Progenitor cell of endocrine pancreas (in vitro differentiated cells): Measurements from ENCODE around the gene ADH6. TPM values are rescaled to one million over a fixed set of nuclear protein-coding genes. Genes with fewer than 3 reads are reported as not detected.
"Not testable (repeated sequence)": the region's sequence is repeated elsewhere in the genome, so short reads cannot be mapped to it uniquely, and the experiment has no call there.

Experiments used
- DNase-seq: peaks from one replicate; pipeline ENCODE4 v3.0.0; 2021; ENCODE audit warnings: low spot score; ENCODE audit not compliant: unreplicated experiment
- H3K27ac Mint-ChIP-seq: 2 replicates; pipeline ENCODE4 v1.8.0; 2021; ENCODE audit warnings: mild to moderate bottlenecking, moderate library complexity, mixed read lengths
- H3K27me3 Mint-ChIP-seq: 2 replicates; pipeline ENCODE4 v1.8.0; 2021; ENCODE audit warnings: mixed read lengths
- H3K36me3 Mint-ChIP-seq: 2 replicates; pipeline ENCODE4 v1.8.0; 2022; ENCODE audit warnings: mixed read lengths; ENCODE audit not compliant: insufficient read depth
- H3K4me1 Mint-ChIP-seq: 2 replicates; pipeline ENCODE4 v1.8.0; 2021; ENCODE audit warnings: low read depth, mixed read lengths
- H3K4me3 Mint-ChIP-seq: 2 replicates; pipeline ENCODE4 v1.8.0; 2021; ENCODE audit warnings: low read depth, mild to moderate bottlenecking, moderate library complexity, mixed read lengths
- H3K9me3 Mint-ChIP-seq: 2 replicates; pipeline ENCODE4 v1.8.0; 2021; ENCODE audit warnings: low read depth, mixed read lengths
- total RNA-seq: library from RNA; stranded (reverse); gene quantifications from 2 replicates; pipeline ENCODE4 v1.2.1, GENCODE V29; 2021
- TF ChIP-seq, protein P1 (sequence below): fragments of 200-600 bp; sonication (generic); IDR thresholded peaks from one replicate; pipeline ENCODE4 v1.5.0; 2021; ENCODE audit warnings: antibody characterized with exemption, mild to moderate bottlenecking; ENCODE audit not compliant: unreplicated experiment

ADH6 gene
- total RNA-seq, 1 donor from 2014 or later, result 1.9 TPM

DNA sequence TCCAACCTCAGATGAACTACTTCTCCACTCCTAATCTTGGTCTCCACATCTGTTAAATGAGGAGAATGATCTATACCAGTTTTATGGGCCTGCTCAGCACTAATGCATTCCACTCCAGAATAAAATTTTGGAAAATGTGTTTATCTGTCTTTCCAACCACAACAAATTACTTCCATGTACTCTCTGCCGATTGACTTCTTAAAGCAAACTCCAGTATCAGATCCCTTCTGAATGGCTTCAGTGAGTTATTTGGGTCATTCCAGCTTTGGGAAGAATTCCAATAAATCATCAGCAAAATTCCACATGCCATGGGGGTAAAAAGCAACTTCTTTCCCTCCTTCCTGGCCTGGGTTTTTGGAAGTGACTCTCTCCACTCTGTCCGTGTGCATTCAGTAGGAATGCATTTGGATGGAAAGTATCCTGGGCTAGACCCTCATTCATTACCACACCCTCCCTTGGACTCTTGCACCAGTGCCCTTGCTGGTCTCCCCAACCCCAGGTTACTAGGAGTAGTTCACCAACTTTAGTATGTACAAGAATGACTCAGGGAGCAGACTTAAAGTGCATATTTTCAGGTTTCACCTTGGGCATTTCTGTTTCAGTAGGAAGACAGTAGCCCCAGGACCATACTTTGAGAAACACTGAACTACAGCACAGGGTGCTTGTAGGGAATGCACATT is 15.4 kb upstream of the ADH6 start:
- TF ChIP-seq, protein P1, sequence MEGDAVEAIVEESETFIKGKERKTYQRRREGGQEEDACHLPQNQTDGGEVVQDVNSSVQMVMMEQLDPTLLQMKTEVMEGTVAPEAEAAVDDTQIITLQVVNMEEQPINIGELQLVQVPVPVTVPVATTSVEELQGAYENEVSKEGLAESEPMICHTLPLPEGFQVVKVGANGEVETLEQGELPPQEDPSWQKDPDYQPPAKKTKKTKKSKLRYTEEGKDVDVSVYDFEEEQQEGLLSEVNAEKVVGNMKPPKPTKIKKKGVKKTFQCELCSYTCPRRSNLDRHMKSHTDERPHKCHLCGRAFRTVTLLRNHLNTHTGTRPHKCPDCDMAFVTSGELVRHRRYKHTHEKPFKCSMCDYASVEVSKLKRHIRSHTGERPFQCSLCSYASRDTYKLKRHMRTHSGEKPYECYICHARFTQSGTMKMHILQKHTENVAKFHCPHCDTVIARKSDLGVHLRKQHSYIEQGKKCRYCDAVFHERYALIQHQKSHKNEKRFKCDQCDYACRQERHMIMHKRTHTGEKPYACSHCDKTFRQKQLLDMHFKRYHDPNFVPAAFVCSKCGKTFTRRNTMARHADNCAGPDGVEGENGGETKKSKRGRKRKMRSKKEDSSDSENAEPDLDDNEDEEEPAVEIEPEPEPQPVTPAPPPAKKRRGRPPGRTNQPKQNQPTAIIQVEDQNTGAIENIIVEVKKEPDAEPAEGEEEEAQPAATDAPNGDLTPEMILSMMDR, result no peak
- Mint-ChIP-seq H3K4me1 (peaks cover 10% of the 10 kb centered on the region), H3K27ac (no peak overlapping the region), H3K4me3 (no peak overlapping the region), H3K36me3 (peaks cover 7% of the 10 kb centered on the region), H3K9me3 (peaks cover 16% of the 10 kb centered on the region), H3K27me3 (no peaks in the 10 kb centered on the region)
- DNase-seq, result no peak

DNA sequence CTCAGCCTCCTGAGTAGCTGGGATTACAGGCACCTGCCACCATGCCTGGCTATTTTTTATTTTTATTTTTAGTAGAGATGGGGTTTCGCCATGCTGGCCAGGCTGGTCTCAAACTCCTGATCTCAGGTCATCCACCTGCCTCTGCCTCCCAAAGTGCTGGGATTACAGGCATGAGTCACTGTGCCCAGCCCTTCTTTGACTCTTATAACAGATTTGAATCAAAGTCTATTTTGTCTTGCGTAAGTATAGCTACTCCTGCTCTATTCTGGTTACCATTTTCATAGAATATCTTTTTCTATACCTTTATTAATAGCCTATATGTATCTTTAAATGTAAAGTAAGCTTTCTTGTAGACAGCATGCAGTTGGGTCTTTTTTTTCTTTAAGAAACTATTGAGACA is 14.4 kb upstream of the ADH6 start:
- DNase-seq, H3K27me3 Mint-ChIP-seq, H3K36me3 Mint-ChIP-seq, H3K27ac Mint-ChIP-seq, H3K4me3 Mint-ChIP-seq: not testable (repeated sequence)
- Mint-ChIP-seq H3K4me1 (peaks cover 10% of the 10 kb centered on the region), H3K9me3 (peaks cover 22% of the 10 kb centered on the region)

DNA sequence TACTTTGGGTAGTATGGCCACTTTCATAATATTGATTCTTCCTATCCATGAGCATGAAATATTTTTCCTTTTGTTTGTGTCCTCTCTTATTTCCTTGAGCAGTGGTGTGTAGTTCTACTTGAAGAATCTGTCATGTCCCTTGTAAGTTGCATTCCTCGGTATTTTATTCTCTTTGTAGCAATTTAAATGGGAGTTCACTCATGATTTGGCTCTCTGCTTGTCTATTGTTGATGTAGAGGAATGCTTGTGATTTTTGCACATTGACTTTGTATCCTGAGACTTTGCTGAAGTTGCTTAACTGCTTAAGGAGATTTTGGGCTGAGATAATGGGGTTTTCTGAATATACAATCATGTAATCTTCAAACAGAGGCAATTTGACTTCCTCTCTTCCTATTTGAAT is 9.7 kb upstream of the ADH6 start:
- not testable (repeated sequence) for H3K36me3 Mint-ChIP-seq, DNase-seq, H3K4me3 Mint-ChIP-seq, H3K27ac Mint-ChIP-seq, H3K27me3 Mint-ChIP-seq, H3K4me1 Mint-ChIP-seq
- H3K9me3 Mint-ChIP-seq, result peaks cover 28% of the 10 kb centered on the region

DNA sequence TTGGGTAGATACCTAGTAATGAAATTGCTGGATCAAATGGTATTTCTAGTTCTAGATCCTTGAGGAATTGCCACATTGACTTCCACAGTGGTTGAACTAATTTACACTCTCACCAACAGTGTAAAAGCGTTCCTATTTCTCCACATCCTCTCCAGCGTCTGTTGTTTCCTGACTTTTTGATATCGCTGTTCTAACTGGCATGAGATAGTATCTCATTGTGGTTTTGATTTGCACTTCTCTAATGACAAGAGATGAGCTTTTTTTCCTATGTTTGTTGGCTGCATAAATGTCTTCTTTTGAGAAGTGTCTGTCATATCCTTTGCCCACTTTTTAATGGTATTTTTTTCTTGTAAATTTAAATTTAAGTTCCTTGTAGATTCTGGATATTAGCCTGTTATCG is 8.6 kb upstream of the ADH6 start:
- Mint-ChIP-seq H3K36me3 (peaks cover 12% of the 10 kb centered on the region), H3K9me3 (peaks cover 28% of the 10 kb centered on the region)
- H3K4me1 Mint-ChIP-seq, H3K4me3 Mint-ChIP-seq, H3K27me3 Mint-ChIP-seq, H3K27ac Mint-ChIP-seq, DNase-seq: not testable (repeated sequence)

DNA sequence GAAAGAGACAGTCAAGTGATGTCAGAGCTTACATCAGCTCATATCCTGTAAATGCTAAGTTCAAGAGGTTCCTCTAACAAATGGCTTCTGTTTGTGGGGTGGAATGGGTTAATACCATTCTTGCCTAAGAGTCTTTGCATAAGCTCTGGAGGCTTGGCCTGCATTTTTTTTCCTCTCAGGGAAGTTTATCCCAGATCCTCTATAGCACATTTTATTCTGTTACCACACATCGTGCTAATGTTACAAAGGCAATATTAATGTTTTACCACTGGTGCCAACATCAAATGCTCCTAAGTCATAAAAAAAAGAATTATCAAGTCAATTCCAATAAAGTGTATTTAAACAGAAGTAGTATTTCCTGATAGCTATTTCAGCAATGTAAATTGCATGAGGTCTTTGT is 2.9 kb upstream of the ADH6 start:
- TF ChIP-seq, protein P1, result no peak
- Mint-ChIP-seq H3K36me3 (peaks cover 6% of the 10 kb centered on the region), H3K9me3 (peaks cover 24% of the 10 kb centered on the region), H3K4me3 (no peak overlapping the region), H3K27ac (no peak overlapping the region), H3K27me3 (no peaks in the 10 kb centered on the region), H3K4me1 (peaks cover 9% of the 10 kb centered on the region)
- DNase-seq, result no peak

DNA sequence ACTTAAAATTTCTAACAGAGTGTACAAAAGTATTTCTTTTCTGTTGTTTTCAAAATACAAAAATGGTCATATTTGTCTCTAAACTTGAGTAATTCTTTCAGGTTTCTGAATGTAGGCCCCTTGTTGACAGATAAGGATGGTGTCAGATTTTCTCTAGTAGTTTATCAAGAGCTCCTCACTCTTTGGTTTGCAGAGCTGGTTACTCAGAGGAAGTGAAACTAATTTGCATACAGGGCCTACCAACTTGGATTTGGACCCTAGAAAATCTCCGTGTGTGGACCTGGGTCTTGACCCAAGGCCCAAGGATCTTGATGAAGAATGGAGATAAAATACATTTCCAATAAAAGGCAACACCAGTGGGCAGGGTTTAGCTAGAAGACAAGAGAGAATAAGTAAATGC is 433 bp upstream of the ADH6 start:
- TF ChIP-seq, protein P1, result no peak
- H3K27ac Mint-ChIP-seq, result no peak overlapping the region
- H3K36me3 Mint-ChIP-seq, result peaks cover 3% of the 10 kb centered on the region
- DNase-seq, result no peak
- H3K4me1 Mint-ChIP-seq, result peaks cover 9% of the 10 kb centered on the region
- H3K9me3 Mint-ChIP-seq, result peaks cover 17% of the 10 kb centered on the region
- no peaks in the 10 kb centered on the region for H3K27me3 Mint-ChIP-seq
- H3K4me3 Mint-ChIP-seq, result no peak overlapping the region

DNA sequence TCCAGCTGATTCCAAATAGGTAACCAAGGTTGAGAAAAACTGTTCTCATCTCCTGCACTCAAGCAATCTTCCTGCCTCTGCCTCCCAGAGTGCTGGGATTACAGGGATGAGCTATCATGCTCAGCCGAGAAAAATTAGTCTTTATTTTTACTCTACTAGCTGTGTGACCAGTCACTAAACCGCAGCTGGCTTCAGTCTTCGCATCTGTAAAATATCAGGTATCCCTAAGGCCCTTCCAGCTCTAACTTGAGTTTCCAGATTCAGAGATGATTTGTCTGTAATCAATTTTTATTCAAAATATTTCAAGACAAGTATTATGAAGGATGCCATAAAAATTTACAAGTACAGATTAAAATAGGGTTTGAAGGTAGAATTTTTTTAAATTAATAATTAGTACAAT is 3.5 kb downstream of the ADH6 start:
- Mint-ChIP-seq H3K4me3 (no peak overlapping the region), H3K4me1 (peaks cover 6% of the 10 kb centered on the region), H3K9me3 (peaks cover 13% of the 10 kb centered on the region), H3K36me3 (peaks cover 1% of the 10 kb centered on the region), H3K27me3 (peaks cover 4% of the 10 kb centered on the region), H3K27ac (no peak overlapping the region)
- DNase-seq, result no peak
- TF ChIP-seq, protein P1, result no peak
